ENCODE results near the gene FAM9C. TPM values are rescaled to one million over a fixed set of nuclear protein-coding genes. Genes with fewer than 3 reads are reported as not detected.
"Not testable (repeated sequence)": the region's sequence is repeated elsewhere in the genome, so short reads cannot be mapped to it uniquely, and the experiment has no call there.

FAM9C gene
- total and polyA plus RNA-seq, 2 experiments from 2014 or later = not detected

DNA sequence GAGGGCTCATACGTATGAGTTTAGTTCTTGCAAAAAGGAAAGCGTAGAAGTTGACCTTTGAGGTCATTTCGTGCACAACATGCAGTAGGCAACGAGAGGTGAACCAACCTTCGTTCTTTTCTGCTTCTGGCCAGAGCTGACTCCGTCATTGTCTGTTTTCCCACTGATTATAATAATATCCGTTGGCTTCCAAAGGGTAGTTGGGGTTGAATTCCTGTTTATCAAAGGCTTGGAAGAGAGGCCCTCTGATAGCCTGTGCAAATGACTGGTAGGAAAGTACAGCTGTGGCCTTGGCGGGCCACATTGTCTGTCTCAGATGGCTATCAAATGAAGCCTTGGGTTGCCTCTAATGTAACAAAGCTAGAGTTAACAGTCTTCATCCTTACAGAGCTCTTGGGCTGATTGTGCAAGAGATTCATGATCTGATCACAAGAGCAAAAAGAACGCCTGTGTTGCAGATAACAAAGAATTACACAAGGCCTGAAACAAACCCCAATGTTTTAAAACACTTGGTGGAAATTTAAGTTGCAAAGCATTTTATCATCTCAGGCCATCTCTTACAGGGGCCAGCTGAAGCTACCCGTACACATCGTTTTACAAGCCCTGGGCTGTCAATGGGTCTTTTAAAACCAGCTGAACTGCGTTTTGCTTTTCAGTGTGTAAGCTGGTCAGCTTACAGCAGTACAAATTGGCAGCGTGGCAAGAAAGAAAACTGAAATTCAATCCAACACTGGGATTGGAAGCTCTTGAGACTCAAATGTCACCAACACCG is 46.1 kb upstream of the FAM9C start:
- Histone ChIP-seq H3K9ac (no peak overlapping the region), H3K27me3 (replicated peaks; ENCODE audit: insufficient read depth) (no peaks in the 10 kb centered on the region), H2AFZ (no peak overlapping the region), H3K36me3 (ENCODE audit: low read depth) (no peaks in the 10 kb centered on the region), H3K4me3 (no peak overlapping the region), H3K27ac (no peak overlapping the region), H4K20me1 (ENCODE audit: insufficient read depth) (no peaks in the 10 kb centered on the region), H3K4me2 (ENCODE audit: unreplicated experiment) (no peak overlapping the region), H3K79me2 (ENCODE audit: insufficient read depth) (no peaks in the 10 kb centered on the region), H3F3A (ENCODE audit: insufficient read depth) (0 out of 2 replicates have a peak, but pooled peaks cover 6% of the 10 kb centered on the region), H3K9me3 (ENCODE audit: low read depth) (no peaks in the 10 kb centered on the region), H3K4me1 (ENCODE audit: insufficient read depth) (peaks cover 8% of the 10 kb centered on the region; the same call in 1 of the 2 replicates), H3K9me2 (ENCODE audit: insufficient read depth) (no peaks in the 10 kb centered on the region)
- WGBS, 2 experiments (ENCODE audit: low coverage in 1 of 2, low lambda C conversion rate in 2 of 2, missing lambda C conversion rate in 2 of 2) = 95% methylated on average over 14 of the region's 14 CpGs
- in situ Hi-C loops (cut with MboI) = no loop called here
- TF ChIP-seq EZH2 (IDR thresholded peaks at IDR 0.05; ENCODE audit: insufficient read depth, poor library complexity, severe bottlenecking) (no peak), EZH2phosphoT487 (IDR thresholded peaks at IDR 0.05; ENCODE audit: insufficient read depth, low read depth) (no peak)
- no peak for DNase-seq

DNA sequence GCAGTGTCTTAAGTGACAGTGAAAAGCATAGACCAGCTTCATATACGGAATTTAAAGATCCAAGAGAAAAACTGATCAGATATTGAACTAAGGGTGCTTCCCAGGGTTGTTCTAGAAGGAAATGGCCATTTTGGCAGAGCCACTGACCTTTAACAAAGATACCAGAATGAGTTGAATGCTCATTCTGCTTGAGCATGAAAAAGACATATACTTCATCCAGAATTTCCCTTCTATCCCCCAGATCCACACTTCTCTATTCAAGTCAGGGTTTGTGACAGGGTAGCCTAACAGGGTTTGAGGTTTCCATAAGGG is 45.6 kb upstream of the FAM9C start:
- Histone ChIP-seq H3K4me3 (no peak overlapping the region), H3K4me2 (ENCODE audit: unreplicated experiment) (no peak overlapping the region), H4K20me1 (ENCODE audit: insufficient read depth) (no peaks in the 10 kb centered on the region), H3K4me1 (ENCODE audit: insufficient read depth) (peaks cover 7% of the 10 kb centered on the region; the same call in 1 of the 2 replicates), H3K9me3 (ENCODE audit: low read depth) (no peaks in the 10 kb centered on the region), H3F3A (ENCODE audit: insufficient read depth) (0 out of 2 replicates have a peak, but pooled peaks cover 3% of the 10 kb centered on the region), H3K9ac (no peak overlapping the region), H3K27me3 (replicated peaks; ENCODE audit: insufficient read depth) (no peaks in the 10 kb centered on the region), H3K27ac (no peak overlapping the region), H3K9me2 (ENCODE audit: insufficient read depth) (no peaks in the 10 kb centered on the region), H2AFZ (no peak overlapping the region), H3K36me3 (ENCODE audit: low read depth) (no peaks in the 10 kb centered on the region), H3K79me2 (ENCODE audit: insufficient read depth) (no peaks in the 10 kb centered on the region)
- DNase-seq = no peak
- TF ChIP-seq EZH2 (IDR thresholded peaks at IDR 0.05; ENCODE audit: insufficient read depth, poor library complexity, severe bottlenecking) (no peak), EZH2phosphoT487 (IDR thresholded peaks at IDR 0.05; ENCODE audit: insufficient read depth, low read depth) (no peak)
- in situ Hi-C loops (cut with MboI) = no loop called here
- 100% methylated on average over 1 of the region's 1 CpG for WGBS, 2 experiments (ENCODE audit: low coverage in 1 of 2, low lambda C conversion rate in 2 of 2, missing lambda C conversion rate in 2 of 2)

DNA sequence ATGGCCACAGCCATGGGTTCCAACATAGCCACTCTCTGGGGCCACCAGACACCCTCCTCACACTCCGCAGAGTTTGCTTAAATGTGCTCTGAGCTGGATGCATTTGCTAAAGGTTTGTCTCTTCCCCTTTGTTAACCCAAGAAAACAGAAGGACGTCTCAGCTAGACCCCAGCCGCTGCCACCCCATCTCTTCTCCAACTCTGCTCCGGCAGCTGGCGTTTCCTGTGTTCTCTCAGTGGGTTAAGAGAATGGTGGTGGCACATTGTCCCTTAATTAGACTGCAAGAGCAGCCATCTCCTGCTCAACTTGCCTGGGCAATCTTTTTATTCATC is 43.7 kb upstream of the FAM9C start:
- DNase-seq = no peak
- in situ Hi-C loops (cut with MboI) = no loop called here
- Histone ChIP-seq H3K27ac (no peak overlapping the region), H4K20me1 (ENCODE audit: insufficient read depth) (no peaks in the 10 kb centered on the region), H3K79me2 (ENCODE audit: insufficient read depth) (no peaks in the 10 kb centered on the region), H3K9me3 (ENCODE audit: low read depth) (no peaks in the 10 kb centered on the region), H3K9me2 (ENCODE audit: insufficient read depth) (no peaks in the 10 kb centered on the region), H3K4me3 (no peak overlapping the region), H3K4me1 (ENCODE audit: insufficient read depth) (no peaks in the 10 kb centered on the region), H3F3A (ENCODE audit: insufficient read depth) (no peaks in the 10 kb centered on the region), H3K36me3 (ENCODE audit: low read depth) (no peaks in the 10 kb centered on the region), H3K9ac (no peak overlapping the region), H2AFZ (no peak overlapping the region), H3K4me2 (ENCODE audit: unreplicated experiment) (no peak overlapping the region), H3K27me3 (replicated peaks; ENCODE audit: insufficient read depth) (no peaks in the 10 kb centered on the region)
- 96 to 100% methylated on average over 4 to 5 of the region's 5 CpGs for WGBS, 2 experiments (ENCODE audit: low coverage in 1 of 2, low lambda C conversion rate in 2 of 2, missing lambda C conversion rate in 2 of 2)
- TF ChIP-seq EZH2 (IDR thresholded peaks at IDR 0.05; ENCODE audit: insufficient read depth, poor library complexity, severe bottlenecking) (no peak), EZH2phosphoT487 (IDR thresholded peaks at IDR 0.05; ENCODE audit: insufficient read depth, low read depth) (no peak)

- no peak for DNase-seq
Measured at GRCh38 chrX:13087322-13088155, 43.1 kb upstream of the FAM9C start.

GRCh38 chrX:13086793-13087321 is 42.4 kb upstream of the FAM9C start:
- H3F3A ChIP-seq (ENCODE audit: insufficient read depth); H4K20me1 ChIP-seq (ENCODE audit: insufficient read depth); H3K9ac ChIP-seq; H3K36me3 ChIP-seq (ENCODE audit: low read depth); H3K4me3 ChIP-seq; in situ Hi-C loops (cut with MboI); H3K9me2 ChIP-seq (ENCODE audit: insufficient read depth); H3K27ac ChIP-seq; H3K79me2 ChIP-seq (ENCODE audit: insufficient read depth); H3K4me1 ChIP-seq (ENCODE audit: insufficient read depth); H3K4me2 ChIP-seq (ENCODE audit: unreplicated experiment); DNase-seq; H3K9me3 ChIP-seq (ENCODE audit: low read depth); H2AFZ ChIP-seq; H3K27me3 ChIP-seq (replicated peaks; ENCODE audit: insufficient read depth): not testable (repeated sequence)
- 70 to 85% methylated on average over 5 to 8 of the region's 8 CpGs for WGBS, 2 experiments (ENCODE audit: low coverage in 1 of 2, low lambda C conversion rate in 2 of 2, missing lambda C conversion rate in 2 of 2)

More at GRCh38 chrX:13087322-13088155, 43.1 kb upstream of the FAM9C start:
- no peaks in the 10 kb centered on the region for H3K9me2 ChIP-seq (ENCODE audit: insufficient read depth)
- H3K27me3 ChIP-seq (replicated peaks; ENCODE audit: insufficient read depth) = no peaks in the 10 kb centered on the region
- no peaks in the 10 kb centered on the region for H4K20me1 ChIP-seq (ENCODE audit: insufficient read depth)
- H3K27ac ChIP-seq = no peak overlapping the region
- in situ Hi-C loops (cut with MboI) = no loop called here
- WGBS, 2 experiments (ENCODE audit: low coverage in 1 of 2, low lambda C conversion rate in 2 of 2, missing lambda C conversion rate in 2 of 2) = 80% methylated on average over 9 to 10 of the region's 10 CpGs
- H3K9ac ChIP-seq = no peak overlapping the region
- no peaks in the 10 kb centered on the region for H3K79me2 ChIP-seq (ENCODE audit: insufficient read depth)
- H3K9me3 ChIP-seq (ENCODE audit: low read depth) = no peaks in the 10 kb centered on the region
- no peaks in the 10 kb centered on the region for H3K36me3 ChIP-seq (ENCODE audit: low read depth)
- H3K4me2 ChIP-seq (ENCODE audit: unreplicated experiment) = no peak overlapping the region
- TF ChIP-seq EZH2 (IDR thresholded peaks at IDR 0.05; ENCODE audit: insufficient read depth, poor library complexity, severe bottlenecking) = no peak
- no peak for TF ChIP-seq EZH2phosphoT487 (IDR thresholded peaks at IDR 0.05; ENCODE audit: insufficient read depth, low read depth)
- no peak overlapping the region for H2AFZ ChIP-seq
- no peak overlapping the region for H3K4me3 ChIP-seq
- no peaks in the 10 kb centered on the region for H3F3A ChIP-seq (ENCODE audit: insufficient read depth)
- no peaks in the 10 kb centered on the region for H3K4me1 ChIP-seq (ENCODE audit: insufficient read depth)
